GM12891 (cell line): Measurements from ENCODE around the gene MOCS1.

Experiments used
- POLR2A ChIP-seq: IDR thresholded peaks from 2 replicates; pipeline ENCODE4 v1.6.1; 2011; ENCODE audit warnings: low read depth, low read length, control low read depth
- POLR2AphosphoS5 ChIP-seq: IDR thresholded peaks from 2 replicates; pipeline ENCODE4 v1.6.1; 2011; ENCODE audit warnings: low read depth, low read length, control low read depth
- POU2F2 ChIP-seq: IDR thresholded peaks from 2 replicates; pipeline ENCODE4 v1.6.1; 2011; ENCODE audit warnings: low read depth, mild to moderate bottlenecking, control low read depth, low read length, moderate library complexity

DNA sequence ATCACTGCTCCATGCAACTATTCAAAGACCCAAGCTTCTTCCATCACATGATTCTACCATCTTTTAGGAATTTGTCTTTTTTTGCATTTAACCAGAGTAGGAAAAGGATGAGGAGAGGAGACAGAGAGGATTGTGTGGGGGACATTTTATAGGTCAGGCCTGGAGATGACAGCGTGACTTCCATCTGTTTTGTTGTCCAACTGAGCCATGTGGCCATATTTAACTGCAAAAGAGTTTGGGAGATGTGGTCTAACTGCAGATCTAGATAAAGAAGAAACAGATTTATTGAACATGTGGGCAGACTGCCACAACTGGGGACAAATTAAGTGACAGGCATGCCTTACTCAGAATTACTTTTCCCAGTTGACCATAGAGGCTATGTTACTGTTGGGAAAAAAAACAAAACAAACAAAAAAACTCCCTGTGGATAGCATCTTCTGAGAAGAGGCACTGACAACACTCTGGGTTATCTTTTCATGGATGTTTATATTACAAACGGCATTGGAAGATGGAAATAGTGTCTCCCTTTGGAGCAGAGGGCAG, 18.9 kb upstream of the MOCS1 start:
- TF ChIP-seq POLR2A = no peak
- no peak for TF ChIP-seq POU2F2
- no peak for TF ChIP-seq POLR2AphosphoS5
